GM18858 (cell line): Measurements from ENCODE around the gene LIPC.

Experiments
- ATAC-seq: cut with Tn5 transposase; IDR thresholded peaks from one replicate; pipeline ENCODE4 v1.9.1; 2021; ENCODE audit not compliant: unreplicated experiment

Gene LIPC

GRCh38 chr15:58530056-58530590 is 98.3 kb downstream of the LIPC start:
- ATAC-seq: no peak

- no peak for ATAC-seq
Measured at GRCh38 chr15:58532126-58532525, 100.3 kb downstream of the LIPC start.

DNA sequence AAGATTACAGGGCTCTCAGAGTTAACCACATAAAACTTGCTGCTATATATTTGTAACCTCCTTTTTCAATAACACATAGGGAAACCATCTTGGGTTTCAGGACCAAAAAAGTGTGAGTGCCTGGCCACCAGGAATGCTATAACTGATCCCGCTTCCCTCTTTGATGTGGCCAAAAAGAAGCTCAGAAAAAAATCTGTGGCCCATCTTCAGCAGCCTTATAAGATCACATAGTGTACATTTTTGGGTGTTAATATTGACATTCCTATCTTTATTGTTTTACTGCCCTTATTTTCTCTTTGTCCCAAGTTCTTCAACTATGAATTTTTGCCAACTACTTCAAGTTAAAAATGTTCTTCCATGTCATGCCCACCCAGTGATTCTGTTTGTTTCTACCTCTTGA is 102.8 kb downstream of the LIPC start:
- ATAC-seq: no peak

DNA sequence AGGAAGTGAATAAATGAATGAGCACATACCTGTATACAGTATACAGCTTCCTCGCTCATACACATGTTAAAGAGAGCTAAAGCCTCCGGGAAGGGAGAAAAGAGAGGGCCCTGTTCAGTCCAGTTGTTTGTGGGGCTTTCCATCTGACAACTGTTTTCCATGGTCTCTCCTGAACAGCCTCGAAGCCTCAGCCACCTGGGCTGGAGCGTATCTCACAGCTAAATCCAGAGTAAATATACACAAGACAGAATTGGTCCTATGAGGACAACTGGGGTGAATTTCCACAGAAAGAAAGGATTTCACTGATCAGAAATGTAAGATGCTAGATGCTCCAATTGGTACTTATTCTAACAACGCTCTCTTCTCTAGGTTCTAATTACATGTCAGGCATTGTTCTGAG is 103.5 kb downstream of the LIPC start:
- ATAC-seq: no peak

DNA sequence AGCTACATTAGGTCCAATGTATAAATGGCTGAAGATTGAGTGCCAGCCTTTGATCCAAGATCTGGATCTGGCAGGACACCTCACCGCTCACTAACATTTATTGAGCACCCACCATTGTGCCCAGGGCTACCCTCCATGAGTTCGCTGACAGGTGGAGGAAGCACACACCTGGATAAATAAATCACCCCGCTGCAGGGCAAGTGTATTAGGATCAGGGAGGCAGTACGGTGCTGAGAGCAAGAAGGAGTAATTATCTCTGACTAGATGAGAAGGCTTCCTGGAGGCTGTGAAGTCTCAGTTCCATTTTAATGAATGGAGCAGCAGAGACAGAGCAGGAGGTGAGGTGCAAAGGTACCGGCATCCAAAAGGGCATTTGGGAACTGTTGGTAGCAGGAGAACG is 104.1 kb downstream of the LIPC start:
- no peak for ATAC-seq

- ATAC-seq: no peak
Measured at GRCh38 chr15:58536414-58536813, 104.6 kb downstream of the LIPC start.

GRCh38 chr15:58537033-58537432 is 105.2 kb downstream of the LIPC start:
- no peak for ATAC-seq

DNA sequence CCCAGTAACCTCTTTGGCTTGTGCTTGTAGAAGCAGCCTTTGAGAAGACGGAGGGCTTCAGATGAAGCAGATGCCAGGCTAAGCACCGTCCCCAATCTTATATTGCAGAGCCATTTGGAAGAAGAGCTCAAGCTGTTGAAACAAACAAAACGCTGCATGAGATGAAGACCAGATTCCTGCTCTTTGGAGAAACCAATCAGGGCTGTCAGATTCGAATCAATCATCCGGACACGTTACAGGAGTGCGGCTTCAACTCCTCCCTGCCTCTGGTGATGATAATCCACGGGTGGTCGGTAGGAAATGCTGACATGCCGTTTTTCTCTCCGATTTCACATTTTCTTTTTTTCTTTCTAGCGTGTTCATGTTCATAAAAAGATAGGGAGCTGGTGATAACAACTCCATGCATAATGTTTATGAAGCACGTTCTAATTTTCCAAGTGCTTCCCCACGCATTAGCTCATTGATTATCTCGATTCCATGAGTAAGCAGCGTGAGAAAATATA is 106.5 kb downstream of the LIPC start:
- ATAC-seq: no peak

GRCh38 chr15:58538901-58539300 is 107.1 kb downstream of the LIPC start:
- ATAC-seq: no peak

GRCh38 chr15:58539548-58539947 is 107.8 kb downstream of the LIPC start:
- no peak for ATAC-seq

- ATAC-seq: no peak
Measured at GRCh38 chr15:58541410-58542087, 109.8 kb downstream of the LIPC start.

- no peak for ATAC-seq
Measured at GRCh38 chr15:58543664-58544335, 112.0 kb downstream of the LIPC start.

- no peak for ATAC-seq
Measured at GRCh38 chr15:58544756-58545155, 113.0 kb downstream of the LIPC start.

GRCh38 chr15:58545307-58546065 is 113.7 kb downstream of the LIPC start:
- ATAC-seq: no peak

DNA sequence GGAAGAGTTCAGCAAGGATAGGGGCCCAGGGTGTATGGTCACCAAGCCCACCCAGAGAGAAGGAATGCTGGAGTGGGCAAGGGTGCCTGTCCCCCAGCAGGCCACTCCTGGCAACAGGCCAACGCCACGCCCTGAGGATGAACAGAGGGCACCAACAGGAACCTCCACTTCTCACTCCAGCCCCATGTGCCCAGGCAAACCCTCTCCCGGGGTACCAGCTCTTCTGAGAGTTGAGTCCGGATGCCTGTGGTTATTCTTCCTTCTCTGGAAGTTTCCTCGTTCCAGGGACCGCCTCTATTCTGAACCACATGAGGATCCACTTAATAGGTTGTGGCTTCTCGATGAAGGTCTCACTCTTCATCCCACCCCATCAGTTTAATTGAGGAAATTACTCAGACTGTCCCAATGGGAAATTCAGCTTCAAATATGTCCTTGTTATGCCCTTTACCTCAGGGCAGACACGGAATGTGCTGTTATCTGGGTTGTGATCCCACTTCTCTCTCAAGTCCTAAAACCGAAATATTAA is 114.3 kb downstream of the LIPC start:
- no peak for ATAC-seq

DNA sequence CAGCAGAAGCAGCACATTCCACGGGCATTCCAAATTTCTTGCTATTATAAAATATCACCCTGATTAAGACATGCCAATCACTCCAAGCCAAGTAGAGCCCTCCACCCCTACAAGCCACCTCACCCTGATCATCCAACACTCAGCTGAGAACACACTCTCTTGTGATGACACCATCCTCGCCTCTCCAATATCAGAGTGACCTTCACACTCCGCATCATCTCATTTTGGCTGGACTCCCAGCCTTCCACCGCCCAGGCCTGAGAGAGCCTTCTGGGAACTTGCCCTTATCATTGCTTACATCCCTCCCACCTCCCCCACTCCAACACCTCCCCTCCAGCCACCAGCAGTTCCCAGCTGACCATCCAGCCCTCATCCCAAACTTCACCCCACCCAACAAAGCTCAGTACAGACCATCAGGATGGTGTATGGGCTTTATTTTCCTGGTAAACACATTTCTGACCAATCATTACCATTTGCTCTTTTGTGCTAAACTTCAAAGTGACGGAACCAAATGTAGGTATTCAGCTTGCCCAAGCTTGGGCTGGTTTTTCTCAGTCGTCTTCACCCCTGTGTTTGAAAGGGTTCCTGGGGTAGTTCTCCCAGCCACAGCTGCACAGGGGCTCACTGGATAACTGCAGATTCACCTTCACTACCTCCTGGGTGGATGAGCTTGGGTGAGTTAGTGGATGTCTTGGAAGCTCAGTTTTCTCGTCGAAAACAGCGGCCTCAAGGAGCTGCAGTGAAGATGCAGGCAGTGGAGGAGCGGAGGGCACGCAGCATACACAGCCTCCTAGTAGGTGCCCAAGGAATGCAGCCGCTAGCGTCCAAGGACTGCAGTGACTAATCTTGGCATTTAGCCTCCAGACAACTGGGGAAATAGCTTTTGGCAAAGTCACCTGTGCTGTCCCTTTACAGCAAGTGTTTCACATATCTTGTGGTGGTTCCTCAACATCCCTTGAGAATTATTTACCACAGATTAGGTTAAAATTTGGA is 115.1 kb downstream of the LIPC start:
- ATAC-seq: no peak

DNA sequence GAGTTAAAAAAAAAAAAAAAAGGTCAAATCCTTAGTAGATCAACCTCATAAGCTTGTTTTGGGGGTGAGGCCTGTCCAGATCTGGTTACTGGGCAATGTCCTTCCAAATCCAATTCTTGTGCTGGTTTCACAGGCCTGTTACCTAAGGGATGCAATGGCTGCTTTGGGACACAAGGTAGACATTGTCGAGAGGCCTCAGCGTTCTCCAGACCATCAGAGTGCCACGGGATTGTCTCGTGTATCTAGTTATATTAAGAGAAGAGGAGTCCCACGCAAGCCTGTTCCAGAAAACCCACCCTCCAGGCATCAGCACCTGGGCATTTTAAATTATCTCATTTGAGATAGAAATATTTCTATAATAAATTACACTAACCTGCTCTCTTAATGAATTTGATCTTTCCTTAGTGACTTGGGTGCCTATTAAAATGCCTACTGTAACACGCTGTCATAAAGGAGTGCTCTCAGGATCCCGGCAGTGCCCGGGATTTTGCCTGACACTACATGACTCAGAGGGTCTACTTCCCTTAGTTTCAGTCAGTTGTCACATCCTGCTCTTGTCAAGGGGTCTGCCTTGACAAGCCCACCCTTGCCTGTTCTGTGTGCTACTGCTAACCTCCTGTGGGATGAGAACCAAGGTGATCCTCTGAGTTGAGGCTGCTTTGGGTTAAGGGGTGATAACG is 116.0 kb downstream of the LIPC start:
- ATAC-seq: no peak

DNA sequence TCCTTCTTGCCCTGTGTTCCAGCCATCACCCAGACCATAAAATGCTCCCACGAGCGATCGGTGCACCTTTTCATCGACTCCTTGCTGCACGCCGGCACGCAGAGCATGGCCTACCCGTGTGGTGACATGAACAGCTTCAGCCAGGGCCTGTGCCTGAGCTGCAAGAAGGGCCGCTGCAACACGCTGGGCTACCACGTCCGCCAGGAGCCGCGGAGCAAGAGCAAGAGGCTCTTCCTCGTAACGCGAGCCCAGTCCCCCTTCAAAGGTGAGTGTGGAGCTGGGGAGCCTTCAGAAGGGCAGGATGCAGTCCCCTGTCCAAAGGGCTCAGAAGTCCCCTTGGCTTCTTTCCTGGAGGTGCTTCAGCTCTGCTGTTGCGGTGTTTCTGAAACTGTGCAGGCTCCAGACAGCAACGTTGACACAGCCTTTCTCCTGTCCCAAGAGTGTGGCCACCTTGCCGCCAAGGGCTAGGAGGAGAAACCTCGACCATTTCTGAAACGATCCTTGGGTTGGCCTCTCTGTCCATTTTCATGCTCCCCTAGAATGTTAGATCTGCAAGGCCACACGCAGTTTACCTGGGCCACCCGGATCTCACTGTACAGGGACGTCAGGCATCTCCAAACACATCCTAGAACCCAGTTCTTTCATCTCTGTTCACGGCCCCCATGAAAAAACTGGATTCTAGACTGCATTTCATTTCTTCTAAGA is 116.7 kb downstream of the LIPC start:
- ATAC-seq: no peak
